ENCODE measurements around the gene CIITA. TPM values are rescaled to one million over a fixed set of nuclear protein-coding genes. Genes with fewer than 3 reads are reported as not detected.

CIITA gene
- total and polyA plus RNA-seq, 10 of the 15 experiments (the other 5 are each of a cell fraction or from before 2014, with no cell fraction given): 11.5 to 145 (median 49.7) TPM

GRCh38 chr16:10865991-10866966 is 10.7 kb upstream of the CIITA start:
- Histone ChIP-seq H3K9ac (ENCODE audit: control insufficient read depth, insufficient read depth, low read length) (no peak overlapping the region), H2AFZ (ENCODE audit: control insufficient read depth, low read depth, low read length) (no peak overlapping the region), H3K79me2 (ENCODE audit: control insufficient read depth, insufficient read depth, low read length) (no peaks in the 10 kb centered on the region), H3K27ac (ENCODE audit: control insufficient read depth, insufficient read depth) (no peak overlapping the region), H3K4me2 (ENCODE audit: control insufficient read depth, insufficient read depth) (no peak overlapping the region), H4K20me1 (ENCODE audit: control insufficient read depth, insufficient read depth) (no peaks in the 10 kb centered on the region), H3K4me3 (no peak overlapping the region), H3K9me3 (replicated peaks; ENCODE audit: control insufficient read depth, insufficient read depth, low read length) (no peaks in the 10 kb centered on the region), H3K4me1 (ENCODE audit: control insufficient read depth, insufficient read depth, low read length) (peaks cover 55% of the 10 kb centered on the region), H3K27me3 (replicated peaks in 1 of 2; ENCODE audit: control insufficient read depth in 2 of 2, insufficient read depth in 2 of 2, low read length in 1 of 2) (no peaks in the 10 kb centered on the region), H3K36me3 (ENCODE audit: control insufficient read depth in 2 of 2, insufficient read depth in 2 of 2, low read length in 1 of 2) (no peaks in the 10 kb centered on the region)
- no peak for DNase-seq (ENCODE audit: low read depth, low spot score)
- no TSS peak for BruUV-seq (replicated peaks)
- intact Hi-C loops (cut with micrococcal nuclease; ENCODE audit: unreplicated experiment) (no loop called here), in situ Hi-C loops (cut with MboI) (no loop called here)
- ChIA-PET CTCF (interaction anchor here (1.2 to 2.2 kb wide), 3 partner anchors 11 to 129 kb away, joined by 4 to 6 read pairs (median 4); partner anchors contain the start of gene CIITA), SMC1A (ENCODE audit: uncharacterized antibody, unreplicated experiment) (interaction anchor here (1.4 to 9.7 kb wide), 6 partner anchors 10 to 46 kb away, joined by 3 to 95 read pairs (median 20); partner anchors contain the start of gene CIITA), POLR2A (interaction anchor here (0.6 to 3.9 kb wide), 8 partner anchors 10 to 811 kb away, joined by 3 to 32 read pairs (median 4); partner anchors contain the start of gene CIITA), RAD21 (ENCODE audit: unreplicated experiment) (interaction anchor here (0.7 to 5.4 kb wide), 6 partner anchors 10 to 201 kb away, joined by 3 to 48 read pairs (median 4); partner anchors contain the start of gene CIITA)
- no peak for ATAC-seq
- FAIRE-seq: no peak
- WGBS (ENCODE audit: insufficient coverage, insufficient replicate concordance, low lambda C conversion rate, missing lambda C conversion rate): 66% methylated on average over 13 of the region's 13 CpGs
- TF ChIP-seq SPI1 (IDR thresholded peaks at IDR 0.05; ENCODE audit: borderline replicate concordance, insufficient read depth, low read depth, low read length) (0 out of 2 replicates have a peak, but pooled peaks have one; percentile 1), ETV6 (conservative IDR thresholded peaks at IDR 0.05 in 1 of 2, IDR thresholded peaks at IDR 0.05 in 1 of 2; ENCODE audit: borderline replicate concordance in 1 of 2, low read depth in 1 of 2) (no peak)

- POLR2A ChIA-PET: interaction anchor here (0.6 to 3.9 kb wide), 7 partner anchors 10 to 810 kb away, joined by 3 to 32 read pairs (median 5); partner anchors contain the start of gene CIITA
- Histone ChIP-seq H3K9ac (ENCODE audit: control insufficient read depth, insufficient read depth, low read length) (no peak overlapping the region; the same call in 1 of the 2 replicates), H3K36me3 (ENCODE audit: control insufficient read depth in 2 of 2, insufficient read depth in 2 of 2, low read length in 1 of 2) (no peaks in the 10 kb centered on the region), H3K9me3 (replicated peaks; ENCODE audit: control insufficient read depth, insufficient read depth, low read length) (no peaks in the 10 kb centered on the region), H3K79me2 (ENCODE audit: control insufficient read depth, insufficient read depth, low read length) (no peaks in the 10 kb centered on the region), H3K27me3 (replicated peaks in 1 of 2; ENCODE audit: control insufficient read depth in 2 of 2, insufficient read depth in 2 of 2, low read length in 1 of 2) (no peaks in the 10 kb centered on the region), H3K4me3 (no peak overlapping the region), H3K4me2 (ENCODE audit: control insufficient read depth, insufficient read depth) (peak overlapping the region; percentile 99), H3K4me1 (ENCODE audit: control insufficient read depth, insufficient read depth, low read length) (peaks cover 64% of the 10 kb centered on the region), H2AFZ (ENCODE audit: control insufficient read depth, low read depth, low read length) (peak overlapping the region; percentile 70), H3K27ac (ENCODE audit: control insufficient read depth, insufficient read depth) (peak overlapping the region; percentile 31; the same call in 1 of the 2 replicates), H4K20me1 (ENCODE audit: control insufficient read depth, insufficient read depth) (no peaks in the 10 kb centered on the region)
- intact Hi-C loops (cut with micrococcal nuclease; ENCODE audit: unreplicated experiment) (no loop called here), in situ Hi-C loops (cut with MboI) (no loop called here)
- RAD21 ChIA-PET (ENCODE audit: unreplicated experiment): interaction anchor here (0.7 to 5.4 kb wide), 5 partner anchors 10 to 202 kb away, joined by 3 to 51 read pairs (median 9); partner anchors contain the start of genes CIITA and NUBP1
- CTCF ChIA-PET: interaction anchor here (0.7 to 3.0 kb wide), 5 partner anchors 10 to 131 kb away, joined by 3 to 11 read pairs (median 6); partner anchors contain the start of gene CIITA
- ATAC-seq (no peak), FAIRE-seq (no peak), DNase-seq (ENCODE audit: low read depth, low spot score) (no peak)
- BruUV-seq (replicated peaks): no TSS peak
- WGBS (ENCODE audit: insufficient coverage, insufficient replicate concordance, low lambda C conversion rate, missing lambda C conversion rate): 31% methylated on average over 6 of the region's 6 CpGs
- SMC1A ChIA-PET (ENCODE audit: uncharacterized antibody, unreplicated experiment): interaction anchor here (0.8 to 9.7 kb wide), 6 partner anchors 11 to 129 kb away, joined by 3 to 95 read pairs (median 20); partner anchors contain the start of gene CIITA
- TF ChIP-seq CREM (IDR thresholded peaks at IDR 0.05; ENCODE audit: low read depth) (peak; percentile 43; the same call in 1 of the 2 replicates), ZNF24 (IDR thresholded peaks at IDR 0.05) (no peak), CBX3 (IDR thresholded peaks at IDR 0.05; ENCODE audit: borderline replicate concordance, low read depth) (no peak), NBN (IDR thresholded peaks at IDR 0.05) (peak; percentile 81), IKZF2 (IDR thresholded peaks at IDR 0.05) (peak; percentile 59; a peak in 3 of 4 replicates), ZNF384 (IDR thresholded peaks at IDR 0.05; ENCODE audit: borderline replicate concordance, low read depth, low read length) (0 out of 2 replicates have a peak, but pooled peaks have one; percentile 11), JUNB (IDR thresholded peaks at IDR 0.05) (no peak), RFX5 (IDR thresholded peaks at IDR 0.05; ENCODE audit: low read depth, low read length) (no peak)
- TF ChIP-seq, protein P1, sequence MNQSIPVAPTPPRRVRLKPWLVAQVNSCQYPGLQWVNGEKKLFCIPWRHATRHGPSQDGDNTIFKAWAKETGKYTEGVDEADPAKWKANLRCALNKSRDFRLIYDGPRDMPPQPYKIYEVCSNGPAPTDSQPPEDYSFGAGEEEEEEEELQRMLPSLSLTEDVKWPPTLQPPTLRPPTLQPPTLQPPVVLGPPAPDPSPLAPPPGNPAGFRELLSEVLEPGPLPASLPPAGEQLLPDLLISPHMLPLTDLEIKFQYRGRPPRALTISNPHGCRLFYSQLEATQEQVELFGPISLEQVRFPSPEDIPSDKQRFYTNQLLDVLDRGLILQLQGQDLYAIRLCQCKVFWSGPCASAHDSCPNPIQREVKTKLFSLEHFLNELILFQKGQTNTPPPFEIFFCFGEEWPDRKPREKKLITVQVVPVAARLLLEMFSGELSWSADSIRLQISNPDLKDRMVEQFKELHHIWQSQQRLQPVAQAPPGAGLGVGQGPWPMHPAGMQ (IDR thresholded peaks at IDR 0.05; ENCODE audit: borderline replicate concordance): peak; percentile 8; the same call in 1 of the 2 replicates
Observed at GRCh38 chr16:10867199-10867598, 9.8 kb upstream of the CIITA start.
